HG02938 (cell line): ENCODE results near the gene CCR1.
A peak's percentile ranks its signal among the peaks of the same experiment; 100 is the strongest.

ENCODE experiments used
- ATAC-seq: cut with Tn5 transposase; IDR thresholded peaks from one replicate; pipeline ENCODE4 v1.9.1; 2021; ENCODE audit warnings: mild to moderate bottlenecking, moderate library complexity; ENCODE audit not compliant: unreplicated experiment

Gene CCR1

DNA sequence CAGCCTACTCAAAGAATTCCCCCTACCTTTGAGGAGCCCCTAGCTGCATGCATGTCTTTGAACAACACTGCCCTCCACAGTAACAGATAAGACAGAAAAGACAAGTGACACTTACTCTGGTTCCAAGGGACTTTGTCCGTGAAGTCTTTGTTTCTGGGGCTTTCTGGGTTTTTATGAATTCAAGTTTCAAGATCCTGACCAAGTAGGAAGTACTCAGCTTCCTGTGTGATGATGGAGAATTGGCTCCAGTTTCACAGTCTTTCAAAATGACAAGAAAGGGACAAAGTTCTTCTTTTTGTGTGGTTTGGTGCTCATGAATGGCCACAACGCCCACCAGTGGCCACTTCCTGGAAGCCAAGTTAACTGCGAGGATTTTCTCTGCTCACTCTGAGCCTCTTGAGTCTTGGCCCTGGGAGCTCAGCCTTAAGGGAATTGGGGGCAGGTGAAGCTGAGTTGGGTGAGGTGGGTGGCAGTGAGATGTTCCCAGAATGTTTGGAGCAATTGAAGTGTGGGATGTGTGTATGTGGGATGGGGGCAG is at the start of gene CCR1:
CCR1 (minus strand) TSS at position 147 of the 538 bp plus-strand sequence. CDS start 4,000 bp downstream, outside the sequence.
- peak; percentile 59 for ATAC-seq

DNA sequence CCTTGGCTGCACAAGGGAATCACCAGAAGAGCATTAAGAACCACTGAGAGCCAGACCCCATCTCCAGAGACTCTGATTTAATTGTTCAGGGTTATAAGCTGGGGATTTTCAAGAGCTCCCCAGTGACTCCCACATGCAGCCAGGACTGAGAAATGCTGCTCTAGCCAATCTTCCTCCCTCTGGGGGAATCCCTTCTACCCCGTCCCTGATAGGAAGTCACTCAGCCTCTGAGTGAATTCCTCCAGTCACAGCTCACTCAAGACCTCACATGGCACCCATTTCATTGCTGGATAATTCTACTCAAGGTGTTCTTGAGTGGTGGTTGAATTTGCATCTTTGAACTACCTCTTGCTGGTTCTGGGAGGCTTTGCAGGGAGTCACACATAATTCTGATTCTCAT is 44.9 kb upstream of the CCR1 start:
- no peak for ATAC-seq

DNA sequence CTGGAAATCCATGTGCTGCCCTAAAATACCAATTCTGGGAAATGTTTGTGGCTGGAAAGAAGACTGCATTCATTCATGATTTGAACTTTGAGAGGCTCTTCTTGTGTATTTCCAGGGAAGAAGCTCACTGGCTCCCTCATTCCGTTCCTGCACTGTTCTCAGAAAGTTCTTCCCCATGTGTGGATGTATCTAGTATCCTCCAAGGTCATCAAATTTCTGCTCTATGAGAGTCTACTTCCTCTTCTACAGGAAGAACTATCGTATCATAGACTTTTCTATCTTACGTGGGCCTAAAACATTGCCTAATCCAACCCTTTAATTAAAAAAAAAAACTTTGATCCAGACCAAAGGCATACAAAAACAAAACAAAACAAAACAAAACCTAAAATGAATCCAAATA is 37.0 kb upstream of the CCR1 start:
- no peak for ATAC-seq

DNA sequence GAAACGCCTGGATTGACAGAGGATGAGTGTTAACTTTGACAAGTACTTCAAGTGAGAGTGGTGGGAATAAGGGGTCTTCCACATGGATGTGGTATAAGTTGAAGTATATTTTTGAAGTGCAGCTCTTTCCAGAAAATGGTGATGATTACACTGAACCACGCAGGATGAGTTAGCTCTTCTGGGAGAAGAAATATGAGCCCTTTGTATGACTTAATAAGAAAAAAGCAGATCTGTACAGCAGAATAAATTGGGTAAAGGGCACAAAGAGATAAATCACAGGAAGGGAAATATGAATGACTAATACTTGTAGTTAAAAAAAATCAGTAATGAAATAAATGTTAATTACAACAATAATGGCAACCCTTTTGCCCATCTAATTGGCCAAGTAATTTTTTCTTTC is 35.4 kb upstream of the CCR1 start:
- no peak for ATAC-seq

DNA sequence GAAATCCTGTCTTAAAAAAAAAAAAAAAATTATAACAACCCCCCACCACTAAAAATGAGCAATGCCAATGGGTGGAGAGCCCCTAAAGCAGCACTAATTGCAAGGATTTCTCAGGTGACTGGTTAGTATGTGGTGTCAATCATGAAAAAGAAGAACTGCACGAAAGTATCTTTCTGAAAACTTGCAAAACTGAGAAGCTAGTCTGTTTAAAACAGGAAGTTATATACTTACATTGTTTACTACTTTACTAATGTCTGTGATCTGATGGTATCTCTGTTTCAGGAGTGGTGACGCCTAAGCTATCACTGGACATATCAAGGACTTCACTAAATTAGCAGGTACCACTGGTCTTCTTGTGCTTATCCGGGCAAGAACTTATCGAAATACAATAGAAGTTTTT is 34.0 kb upstream of the CCR1 start, which contains the start of gene CCR3:
CCR3 (plus strand) TSS at position 341 of the 400 bp plus-strand sequence. CDS start 22,699 bp downstream, outside the sequence.
- no peak for ATAC-seq

DNA sequence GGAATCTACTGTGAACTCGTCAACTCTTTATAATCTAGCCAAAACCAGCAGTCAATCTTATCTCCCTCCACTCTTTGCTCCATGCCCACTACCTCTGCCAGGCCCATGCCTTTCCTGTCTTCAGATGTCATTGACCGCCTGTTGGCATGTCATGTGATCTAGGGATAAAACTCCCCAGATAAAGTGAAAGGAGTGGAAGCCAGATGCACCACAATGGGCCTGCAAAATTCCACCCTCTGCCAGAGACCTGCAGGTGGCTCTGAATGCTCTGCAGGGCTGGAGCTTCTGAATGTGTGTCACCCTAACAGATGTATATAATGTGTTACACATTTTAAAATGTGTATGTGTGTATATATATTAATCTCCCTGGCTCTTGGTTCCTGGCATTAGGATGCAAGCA is 31.8 kb upstream of the CCR1 start:
- ATAC-seq, result no peak

DNA sequence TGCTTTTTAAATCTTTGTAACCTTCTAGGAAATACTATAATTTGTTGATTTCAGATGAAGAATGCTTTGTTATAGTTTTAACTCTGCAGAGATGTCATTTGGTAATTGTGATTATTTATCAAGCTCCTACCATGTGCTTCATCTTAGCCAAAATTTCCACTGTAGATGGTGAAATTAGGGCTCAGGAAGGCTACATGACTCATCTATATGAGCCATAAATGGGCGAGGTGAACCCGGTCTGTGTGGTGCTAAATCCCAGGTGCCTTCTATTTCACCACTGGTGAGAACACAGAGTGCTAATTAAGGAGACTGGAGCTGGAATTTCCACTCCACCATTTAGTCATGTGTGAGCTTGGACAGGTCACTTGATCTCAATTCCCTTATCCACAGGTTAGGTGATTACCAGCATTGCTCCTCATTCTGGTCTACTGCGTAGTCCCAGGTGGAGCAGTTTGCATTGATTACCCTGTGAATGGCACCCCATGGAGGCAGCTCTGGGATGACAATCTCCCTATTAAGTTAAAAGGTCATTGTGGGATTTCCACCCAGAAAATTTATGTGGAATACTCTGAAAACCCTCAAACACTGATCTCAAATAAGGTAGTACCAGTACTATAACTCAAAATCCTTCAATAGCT is 31.3 kb upstream of the CCR1 start:
- ATAC-seq, result no peak

DNA sequence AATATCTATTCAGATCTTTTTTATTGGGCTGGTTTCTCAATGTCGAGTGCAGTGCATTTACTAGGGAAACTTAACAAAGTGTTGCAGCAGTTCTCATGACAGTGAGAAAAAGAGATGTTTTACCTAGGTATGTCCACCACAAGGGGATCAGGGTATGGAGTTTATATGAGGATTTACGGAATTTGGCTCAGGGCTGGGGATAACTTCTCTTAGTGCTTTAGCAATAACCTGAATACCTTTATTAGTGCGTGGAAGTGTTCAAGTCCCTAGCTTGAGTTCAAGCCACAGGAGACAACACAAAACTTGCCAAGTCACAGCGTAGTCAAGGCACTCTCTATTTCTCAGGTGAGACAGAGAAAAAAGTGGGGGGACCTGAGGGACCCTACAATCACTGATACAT is 30.3 kb upstream of the CCR1 start:
- ATAC-seq, result no peak

DNA sequence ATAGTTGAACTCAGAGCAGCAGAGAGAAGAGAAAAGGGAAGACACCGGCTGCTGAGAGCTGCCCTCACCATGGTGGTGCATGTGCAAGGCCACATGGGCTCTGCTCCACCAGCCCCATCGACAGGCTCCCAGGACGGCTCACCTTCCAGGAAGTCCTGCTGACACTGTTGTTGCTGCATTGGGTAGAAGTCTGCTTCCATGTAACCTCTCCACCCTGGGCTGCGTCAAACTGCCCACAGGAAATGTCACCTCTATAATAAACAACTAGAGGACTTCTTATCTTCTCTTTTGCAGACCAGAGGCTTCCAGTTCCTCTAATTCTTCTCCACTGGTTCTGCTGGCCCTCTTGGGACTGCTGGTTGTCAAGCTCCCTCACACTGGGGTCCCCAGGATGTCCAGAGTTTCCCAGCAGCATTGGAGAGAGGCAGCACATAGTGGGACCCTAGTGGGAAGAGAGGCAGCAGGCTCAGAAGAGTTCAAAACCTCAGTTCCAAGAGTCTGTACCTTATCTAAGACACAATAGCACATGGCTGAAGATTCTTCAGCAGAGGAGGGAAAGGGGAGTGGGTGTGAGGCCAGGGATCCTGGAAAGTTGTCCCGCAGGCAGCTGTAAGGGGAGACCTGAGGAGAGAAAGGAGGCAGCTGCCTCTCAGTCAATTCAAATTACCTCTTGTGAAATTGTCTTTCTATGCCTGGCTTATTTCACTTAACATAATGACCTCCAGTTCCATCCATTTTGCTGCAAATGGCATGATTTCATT is 28.4 kb upstream of the CCR1 start:
- no peak for ATAC-seq

DNA sequence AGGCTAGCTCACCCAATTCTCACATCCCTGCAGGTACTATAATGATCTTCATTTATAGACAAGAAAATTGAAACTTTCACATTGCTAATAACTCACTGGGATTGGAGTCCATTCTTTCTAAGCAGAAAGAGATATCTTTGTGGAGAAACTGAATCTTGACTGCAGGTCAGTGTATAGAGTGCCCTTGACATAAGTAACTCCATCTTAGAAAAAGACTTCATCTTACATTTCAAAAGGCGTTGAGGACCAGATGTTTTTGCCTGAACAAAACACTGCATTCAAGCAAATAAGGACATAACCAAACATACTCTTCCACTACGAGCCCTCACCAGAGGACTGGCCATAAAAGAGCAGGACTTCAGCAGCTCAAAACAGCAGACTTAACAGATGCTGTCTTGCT is 27.3 kb upstream of the CCR1 start:
- ATAC-seq, result no peak

DNA sequence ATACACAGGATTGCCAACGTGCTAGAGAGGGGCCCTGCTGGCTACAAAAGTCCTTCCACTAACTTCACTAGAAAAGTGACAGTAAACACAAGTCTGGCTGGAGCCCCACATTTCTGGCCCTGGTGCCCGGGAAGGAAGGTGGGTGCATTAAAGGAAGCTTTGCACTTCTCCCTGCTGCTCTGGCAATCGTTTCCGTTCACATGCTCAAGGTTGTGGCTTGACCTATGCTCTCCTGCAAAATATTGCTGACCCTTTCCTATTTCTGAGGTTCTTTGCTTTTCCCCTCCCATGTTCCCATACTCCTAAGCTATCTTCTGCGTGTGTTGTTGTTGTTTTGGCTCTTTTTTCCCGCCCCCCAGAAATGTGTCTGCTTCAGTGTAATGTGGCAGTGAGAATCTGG is 25.1 kb upstream of the CCR1 start:
- ATAC-seq, result no peak

DNA sequence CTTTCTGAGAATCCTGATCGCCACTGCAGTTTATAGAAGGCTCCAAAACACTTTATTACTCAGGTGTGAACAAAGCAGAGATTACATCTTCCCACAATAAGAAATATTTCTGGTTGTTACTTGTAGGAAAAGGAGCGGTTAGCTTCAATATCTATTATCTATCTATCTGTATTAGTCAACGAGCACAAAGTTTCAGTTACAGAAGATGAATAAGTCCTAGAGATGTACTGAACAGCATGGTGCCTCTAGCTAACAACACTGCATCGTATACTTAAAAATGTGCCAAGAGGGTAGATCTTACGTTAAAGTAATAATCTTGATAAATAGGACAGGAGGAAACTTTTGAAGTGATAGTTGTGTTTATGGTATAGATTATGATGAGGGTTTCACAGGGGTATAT is 23.2 kb upstream of the CCR1 start:
- ATAC-seq, result no peak

DNA sequence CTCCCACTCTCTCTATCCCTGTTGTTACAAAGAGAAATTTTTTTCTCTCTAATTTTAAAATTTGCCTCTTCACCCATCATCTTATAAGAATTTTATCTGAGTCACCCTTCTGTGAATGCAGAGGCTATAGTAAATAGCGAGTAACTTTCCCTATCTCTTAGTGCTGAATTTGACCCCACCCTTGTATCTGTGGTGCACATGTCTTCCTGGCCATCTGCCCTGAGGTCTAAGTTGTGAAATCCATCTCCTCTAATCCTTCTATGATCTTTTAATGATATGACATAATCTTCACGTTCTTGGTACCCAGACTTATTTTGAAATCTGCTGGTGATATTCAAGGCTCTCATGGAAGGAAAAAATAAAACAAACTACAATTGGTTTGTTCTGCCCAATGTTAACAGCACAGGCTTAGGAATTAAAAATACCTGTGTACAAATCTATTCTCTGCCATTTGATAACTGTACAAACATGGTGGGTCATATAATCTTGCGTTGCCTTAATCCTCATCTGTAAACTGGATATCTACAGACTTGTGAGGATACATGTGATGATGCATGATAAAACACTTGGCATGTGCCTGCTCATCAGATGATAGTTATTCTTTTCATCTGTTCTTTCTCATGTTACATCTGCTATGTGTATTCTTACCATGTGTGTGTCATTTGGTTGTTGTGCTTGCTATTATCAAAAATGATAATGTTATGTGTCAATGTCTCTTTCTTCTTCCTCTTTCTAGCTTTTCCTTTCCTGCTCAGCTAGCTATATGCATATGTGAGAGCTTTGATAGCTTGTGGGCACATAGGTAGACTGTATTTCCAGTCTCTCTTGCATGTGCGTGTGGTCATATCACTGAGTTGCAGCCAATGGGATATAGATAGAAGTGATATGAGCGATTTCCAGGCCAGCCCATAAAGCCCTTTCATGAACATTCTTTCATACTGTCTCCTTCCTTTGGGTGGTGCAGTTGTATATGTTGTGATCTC is 20.4 kb upstream of the CCR1 start:
- ATAC-seq, result no peak

DNA sequence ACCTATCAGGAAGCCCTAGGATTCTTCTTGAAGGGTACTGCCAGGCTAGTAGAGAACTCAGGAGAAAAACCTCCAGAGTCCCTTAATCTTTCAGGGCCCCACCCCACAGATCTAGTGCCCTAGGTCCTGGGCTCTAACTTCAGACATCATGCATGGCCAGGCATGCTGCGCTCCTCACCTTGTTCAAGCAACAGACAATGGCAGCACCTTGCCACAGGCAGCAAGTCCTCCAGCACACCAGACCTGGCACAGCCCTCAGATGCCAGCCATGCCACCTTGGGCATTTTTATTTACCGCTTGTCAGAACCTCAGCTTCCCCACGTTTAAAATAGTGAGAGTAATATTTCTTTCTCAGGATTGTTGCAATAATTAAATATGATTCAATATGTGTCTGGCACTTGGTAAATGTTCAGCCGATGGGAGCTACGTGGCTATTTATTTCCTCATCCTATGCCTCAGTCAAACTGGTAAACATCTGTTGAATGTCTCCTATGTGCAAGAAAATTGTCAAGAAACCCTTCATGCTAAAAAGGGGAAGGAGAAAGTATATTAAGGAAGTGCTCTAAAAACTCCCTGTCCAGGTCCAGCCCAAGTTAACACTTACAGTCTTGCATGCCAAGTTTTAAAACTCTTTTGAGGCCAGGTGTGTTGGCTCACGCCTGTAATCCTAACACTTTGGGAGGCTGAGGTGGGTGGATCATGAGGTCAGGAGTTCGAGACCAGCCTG is 14.5 kb upstream of the CCR1 start:
- no peak for ATAC-seq

DNA sequence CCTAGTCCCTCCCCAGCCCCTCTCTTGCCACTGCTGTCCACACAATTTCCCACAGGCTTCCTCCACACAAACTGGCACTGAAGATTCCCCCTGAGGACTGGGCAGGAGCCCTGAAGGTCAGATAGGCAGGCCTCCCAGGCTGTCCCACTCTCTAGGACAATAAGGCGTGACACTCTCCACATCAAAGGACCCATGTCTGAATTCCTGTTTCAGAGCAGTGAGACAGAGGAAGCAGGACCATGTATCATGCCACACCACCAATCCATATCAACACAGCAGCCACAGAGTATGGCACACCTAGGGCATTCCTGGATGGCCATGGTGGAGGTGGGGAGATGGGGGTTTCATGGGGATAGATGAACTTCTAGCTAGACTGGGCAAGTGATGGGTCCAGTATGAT is 13.8 kb upstream of the CCR1 start:
- no peak for ATAC-seq

DNA sequence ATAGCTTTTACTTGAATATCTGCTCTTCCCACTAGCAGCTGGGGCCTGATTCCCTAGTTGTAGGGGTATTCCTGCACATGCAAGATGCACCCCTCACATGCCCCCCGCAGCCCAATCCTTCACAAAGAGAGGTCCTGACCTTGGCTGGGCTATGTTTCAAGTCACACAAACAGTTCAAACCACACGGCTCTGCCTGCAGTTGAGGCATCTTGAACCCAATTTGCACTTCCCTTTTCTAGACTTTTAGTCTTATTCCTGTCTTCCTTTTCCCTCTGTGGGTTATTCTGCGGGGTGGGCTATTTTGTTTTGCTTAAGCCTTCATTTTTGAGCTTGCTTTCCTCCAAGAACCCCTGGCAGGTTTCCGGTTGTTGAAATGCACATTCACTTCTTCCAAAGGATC is 13.3 kb upstream of the CCR1 start:
- no peak for ATAC-seq

DNA sequence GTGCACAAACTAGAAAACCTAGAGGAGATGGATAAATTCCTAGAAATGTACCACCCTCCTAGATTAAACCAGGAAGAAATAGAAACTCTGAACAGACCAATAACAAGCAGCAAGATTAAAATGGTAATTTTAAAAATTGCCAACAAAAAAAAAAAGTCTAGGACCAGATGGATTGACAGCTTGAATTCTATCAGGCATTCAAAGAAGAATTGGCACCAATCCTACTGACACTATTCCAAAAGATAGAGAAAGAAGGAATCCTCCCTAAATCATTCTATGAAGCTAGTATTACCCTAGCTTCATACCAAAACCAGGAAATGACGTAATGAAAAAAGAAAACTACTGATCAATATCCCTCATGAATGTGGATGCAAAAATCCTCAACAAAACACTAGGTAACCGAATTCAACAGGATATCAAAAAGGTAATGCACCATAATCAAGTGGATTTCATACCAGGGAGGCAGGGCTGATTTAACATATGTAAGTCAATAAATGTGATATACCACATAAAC is 10.1 kb upstream of the CCR1 start:
- no peak for ATAC-seq

DNA sequence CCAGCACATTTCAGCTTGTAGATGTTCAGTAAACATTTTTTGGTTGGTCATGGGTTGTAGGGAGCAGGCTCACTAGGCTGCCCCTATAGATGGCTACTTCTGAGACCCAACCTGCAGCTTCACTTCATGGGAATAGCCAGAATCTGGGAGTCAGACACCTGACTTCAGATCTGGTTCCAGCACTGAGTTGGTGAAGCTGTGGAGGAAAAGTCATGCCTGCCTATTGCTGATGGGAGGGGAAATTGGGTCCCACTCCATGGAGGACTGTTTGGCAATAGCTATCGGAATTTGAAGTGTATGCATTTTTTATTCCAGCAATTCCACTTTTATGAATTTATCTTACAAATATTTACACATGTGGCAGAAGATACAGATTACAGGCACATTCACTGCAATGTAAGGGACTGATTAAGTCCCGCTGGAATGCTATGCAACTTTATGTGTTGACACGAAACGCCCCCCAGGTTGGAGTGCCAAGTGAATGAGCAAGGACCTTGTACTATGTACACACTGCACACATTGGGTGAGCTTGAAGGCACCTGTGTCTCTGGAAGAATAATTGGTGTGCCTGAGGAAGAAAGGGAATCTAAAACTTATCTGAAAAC is 7.8 kb upstream of the CCR1 start:
- ATAC-seq, result no peak

DNA sequence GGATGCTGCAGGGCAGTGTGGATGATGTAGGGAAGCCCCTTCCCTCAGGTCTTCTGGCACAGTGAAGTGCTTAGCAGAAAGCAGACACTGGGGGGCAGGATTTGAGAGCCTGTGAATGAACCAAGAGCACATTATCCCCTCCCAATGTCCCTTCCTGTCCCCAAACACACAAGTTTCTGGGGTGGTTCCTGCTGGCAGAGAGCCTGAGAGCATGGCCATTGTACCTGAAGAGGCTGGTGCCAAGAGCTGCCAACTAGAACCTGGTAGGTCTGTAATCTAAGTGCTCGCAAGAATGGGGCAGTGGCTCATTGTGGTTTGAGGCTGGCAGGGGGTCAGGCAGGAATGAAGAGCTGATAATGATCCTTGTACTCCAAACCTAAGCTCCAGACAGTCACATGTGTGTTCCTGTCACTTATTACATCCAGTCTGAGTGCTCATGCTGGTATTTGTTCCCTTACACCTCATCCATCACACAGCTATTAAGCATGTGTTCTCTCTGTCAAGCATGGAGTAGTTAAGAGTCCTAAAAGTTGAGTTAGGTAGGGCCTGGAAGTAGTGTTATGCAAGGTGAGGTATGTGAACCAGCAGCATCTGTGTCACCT is 6.7 kb upstream of the CCR1 start:
- no peak for ATAC-seq
